Stromal cell of bone marrow (primary cell): ENCODE results near the gene PCSK6.
A peak's percentile ranks its signal among the peaks of the same experiment; 100 is the strongest.

Source experiments
- DNase-seq: peaks from one replicate; pipeline ENCODE4 v3.0.0-alpha.2; 2012; ENCODE audit warnings: low read depth

PCSK6 gene

GRCh38 chr15:101276501-101277037, 212.9 kb downstream of the PCSK6 start:
- DNase-seq = no peak

GRCh38 chr15:101275018-101275417, 214.5 kb downstream of the PCSK6 start:
- DNase-seq = no peak

GRCh38 chr15:101273534-101273933, 216.0 kb downstream of the PCSK6 start:
- no peak for DNase-seq

- no peak for DNase-seq
Measured at GRCh38 chr15:101272584-101272983, 216.9 kb downstream of the PCSK6 start.

GRCh38 chr15:101269479-101270223, 219.9 kb downstream of the PCSK6 start:
- no peak for DNase-seq

- DNase-seq = peak; percentile 89
Measured at GRCh38 chr15:101267320-101268104, 222.0 kb downstream of the PCSK6 start.

GRCh38 chr15:101266787-101267186, 222.7 kb downstream of the PCSK6 start:
- DNase-seq = no peak

GRCh38 chr15:101266034-101266433, 223.5 kb downstream of the PCSK6 start:
- peak; percentile 60 for DNase-seq

- DNase-seq = no peak
Measured at GRCh38 chr15:101264911-101265641, 224.4 kb downstream of the PCSK6 start.

GRCh38 chr15:101264011-101264410, 225.5 kb downstream of the PCSK6 start:
- no peak for DNase-seq

- no peak for DNase-seq
Measured at GRCh38 chr15:101262551-101262950, 227.0 kb downstream of the PCSK6 start.

- peak; percentile 55 for DNase-seq
Measured at GRCh38 chr15:101258238-101259144, 231.0 kb downstream of the PCSK6 start.

GRCh38 chr15:101256757-101257156, 232.8 kb downstream of the PCSK6 start:
- DNase-seq = no peak

GRCh38 chr15:101255615-101256241, 233.8 kb downstream of the PCSK6 start:
- no peak for DNase-seq

- DNase-seq = no peak
Measured at GRCh38 chr15:101255051-101255395, 234.5 kb downstream of the PCSK6 start.

GRCh38 chr15:101254157-101255050, 235.1 kb downstream of the PCSK6 start:
- DNase-seq = no peak
